A549 (cell line): ENCODE data around the gene GYS1.

Experiments
- ZC3H11A ChIP-seq: fragments of 450-650 bp; IDR thresholded peaks from 2 replicates; pipeline ENCODE4 v1.6.1; 2014; ENCODE audit warnings: antibody characterized with exemption, mild to moderate bottlenecking
- TF ChIP-seq, protein P1 (sequence below): fragments of >200 bp; sonication (Bioruptor Twin); formaldehyde crosslinking; IDR thresholded peaks from 3 replicates; pipeline ENCODE4 v1.5.1; 2016

DNA sequence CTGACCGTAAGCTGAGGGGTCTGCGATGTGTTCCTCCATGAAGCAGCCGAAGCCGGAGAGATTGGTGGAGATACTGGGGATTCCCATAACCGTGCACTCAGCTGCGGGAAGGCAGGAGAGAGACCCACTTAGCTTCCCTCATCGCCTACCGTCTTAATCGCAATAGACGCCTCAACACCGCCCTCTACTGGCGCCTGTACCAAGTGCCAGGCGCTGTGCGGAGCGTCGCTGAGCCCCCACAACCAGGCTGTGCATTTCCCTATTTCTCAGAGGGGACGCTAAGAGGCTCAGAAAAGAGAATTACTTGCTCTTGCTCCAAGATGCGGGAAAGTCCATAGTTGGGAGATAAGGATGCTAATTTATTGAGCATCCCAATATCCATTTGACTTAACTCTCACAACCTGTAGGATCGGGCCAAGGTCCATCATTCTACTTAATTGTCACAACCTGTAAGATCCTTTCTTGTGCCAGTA lies 22.1 kb downstream of the GYS1 start:
- TF ChIP-seq, protein P1, sequence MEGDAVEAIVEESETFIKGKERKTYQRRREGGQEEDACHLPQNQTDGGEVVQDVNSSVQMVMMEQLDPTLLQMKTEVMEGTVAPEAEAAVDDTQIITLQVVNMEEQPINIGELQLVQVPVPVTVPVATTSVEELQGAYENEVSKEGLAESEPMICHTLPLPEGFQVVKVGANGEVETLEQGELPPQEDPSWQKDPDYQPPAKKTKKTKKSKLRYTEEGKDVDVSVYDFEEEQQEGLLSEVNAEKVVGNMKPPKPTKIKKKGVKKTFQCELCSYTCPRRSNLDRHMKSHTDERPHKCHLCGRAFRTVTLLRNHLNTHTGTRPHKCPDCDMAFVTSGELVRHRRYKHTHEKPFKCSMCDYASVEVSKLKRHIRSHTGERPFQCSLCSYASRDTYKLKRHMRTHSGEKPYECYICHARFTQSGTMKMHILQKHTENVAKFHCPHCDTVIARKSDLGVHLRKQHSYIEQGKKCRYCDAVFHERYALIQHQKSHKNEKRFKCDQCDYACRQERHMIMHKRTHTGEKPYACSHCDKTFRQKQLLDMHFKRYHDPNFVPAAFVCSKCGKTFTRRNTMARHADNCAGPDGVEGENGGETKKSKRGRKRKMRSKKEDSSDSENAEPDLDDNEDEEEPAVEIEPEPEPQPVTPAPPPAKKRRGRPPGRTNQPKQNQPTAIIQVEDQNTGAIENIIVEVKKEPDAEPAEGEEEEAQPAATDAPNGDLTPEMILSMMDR: peak; percentile 98
- no peak for TF ChIP-seq ZC3H11A
